GM18909 (cell line): ENCODE measurements around the gene KPRP.

ENCODE experiments used
- ATAC-seq: cut with Tn5 transposase; IDR thresholded peaks from one replicate; pipeline ENCODE4 v1.9.1; 2021; ENCODE audit warnings: mild to moderate bottlenecking; ENCODE audit not compliant: unreplicated experiment, poor library complexity

KPRP gene

GRCh38 chr1:152770411-152770810 lies 12.6 kb downstream of the KPRP start:
- ATAC-seq = no peak

GRCh38 chr1:152774875-152775274 lies 17.1 kb downstream of the KPRP start, which contains the start of gene LCE1F:
LCE1F (plus strand) TSS chr1:152775140; CDS start chr1:152776372, 1,232 bp downstream.
- ATAC-seq = no peak

- ATAC-seq = no peak
These were observed 18.5 kb downstream of the KPRP start for GRCh38 chr1:152776361-152776760.

- ATAC-seq = no peak
These were observed 19.8 kb downstream of the KPRP start for GRCh38 chr1:152777510-152778137.

- ATAC-seq = no peak
These were observed 25.3 kb downstream of the KPRP start for GRCh38 chr1:152783095-152783494.

GRCh38 chr1:152786077-152786476 lies 28.3 kb downstream of the KPRP start, which contains the start of gene LCE1E:
LCE1E (plus strand) TSS chr1:152786257; CDS start chr1:152787300, 1,043 bp downstream.
- no peak for ATAC-seq

GRCh38 chr1:152795686-152796085 lies 37.9 kb downstream of the KPRP start:
- no peak for ATAC-seq

GRCh38 chr1:152796421-152796820 lies 38.6 kb downstream of the KPRP start, which contains the start of gene LCE1D:
LCE1D (plus strand) TSS chr1:152796721; CDS start chr1:152797795, 1,074 bp downstream.
- no peak for ATAC-seq

GRCh38 chr1:152801333-152801732 lies 43.5 kb downstream of the KPRP start:
- ATAC-seq = no peak

- no peak for ATAC-seq
These were observed 48.8 kb downstream of the KPRP start, which contains the start of gene LCE1C for GRCh38 chr1:152806576-152806975. LCE1C (minus strand) TSS chr1:152806651; CDS start chr1:152805478, 1,173 bp downstream.

GRCh38 chr1:152811050-152811449 lies 53.2 kb downstream of the KPRP start:
- no peak for ATAC-seq
